GM18508 (cell line): Measurements from ENCODE around the gene SCARB1.

Experiments used
- ATAC-seq: cut with Tn5 transposase; IDR thresholded peaks from one replicate; pipeline ENCODE4 v1.9.1; 2021; ENCODE audit warnings: moderate number of reproducible peaks; ENCODE audit not compliant: insufficient read depth, unreplicated experiment

The SCARB1 gene

DNA sequence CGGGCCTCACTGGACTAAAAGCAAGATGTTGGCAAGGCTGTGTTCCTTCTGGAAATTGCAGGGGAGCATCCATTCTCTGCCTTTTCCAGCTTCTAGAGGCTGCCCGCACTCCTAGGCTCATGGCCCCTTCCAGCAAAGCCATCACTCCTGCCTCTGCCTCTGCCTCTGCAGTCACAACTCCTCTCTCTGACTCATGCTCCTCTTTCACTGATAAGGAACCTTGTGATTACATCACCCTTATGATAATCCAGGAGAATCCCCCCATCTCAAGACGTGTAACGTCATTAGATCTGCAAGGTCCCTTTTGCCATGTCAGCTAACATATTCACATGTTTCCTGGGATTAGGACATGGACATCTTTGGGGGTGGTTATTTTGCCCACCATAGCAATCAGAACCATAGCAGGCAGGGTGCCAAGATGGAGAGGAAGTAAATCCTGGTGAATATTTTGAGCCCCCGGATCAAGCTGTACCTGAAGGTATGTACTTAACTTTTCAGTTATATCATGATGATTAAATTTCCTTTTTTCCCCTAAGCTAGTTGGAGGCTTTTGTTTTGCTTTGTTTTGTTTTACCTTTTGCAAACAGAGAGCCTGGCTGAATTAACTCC is 123.6 kb downstream of the SCARB1 start:
- ATAC-seq, result no peak

- no peak for ATAC-seq
These were observed 124.8 kb downstream of the SCARB1 start for GRCh38 chr12:124738636-124739467.

GRCh38 chr12:124737772-124738635 is 125.7 kb downstream of the SCARB1 start:
- no peak for ATAC-seq

DNA sequence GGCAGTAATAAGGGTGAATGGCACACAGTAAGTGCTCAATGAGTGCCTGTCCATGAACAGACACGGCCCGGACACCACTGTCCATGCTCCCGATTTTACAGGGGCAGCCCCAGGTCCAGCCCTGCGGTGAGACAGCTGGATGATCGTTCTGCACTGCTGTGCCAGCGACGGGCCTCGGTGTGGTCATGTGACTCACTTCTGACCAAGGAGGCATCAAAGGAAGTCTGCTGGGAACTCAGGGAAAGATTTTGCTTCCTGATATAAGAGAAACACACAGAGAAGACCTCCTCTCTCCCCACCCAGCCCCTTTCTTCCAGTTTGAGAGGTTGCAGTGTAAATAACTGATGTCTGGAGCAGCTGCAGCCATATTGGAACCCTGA is 126.6 kb downstream of the SCARB1 start:
- ATAC-seq, result no peak

- no peak for ATAC-seq
These were observed 127.3 kb downstream of the SCARB1 start for GRCh38 chr12:124736115-124737039.

DNA sequence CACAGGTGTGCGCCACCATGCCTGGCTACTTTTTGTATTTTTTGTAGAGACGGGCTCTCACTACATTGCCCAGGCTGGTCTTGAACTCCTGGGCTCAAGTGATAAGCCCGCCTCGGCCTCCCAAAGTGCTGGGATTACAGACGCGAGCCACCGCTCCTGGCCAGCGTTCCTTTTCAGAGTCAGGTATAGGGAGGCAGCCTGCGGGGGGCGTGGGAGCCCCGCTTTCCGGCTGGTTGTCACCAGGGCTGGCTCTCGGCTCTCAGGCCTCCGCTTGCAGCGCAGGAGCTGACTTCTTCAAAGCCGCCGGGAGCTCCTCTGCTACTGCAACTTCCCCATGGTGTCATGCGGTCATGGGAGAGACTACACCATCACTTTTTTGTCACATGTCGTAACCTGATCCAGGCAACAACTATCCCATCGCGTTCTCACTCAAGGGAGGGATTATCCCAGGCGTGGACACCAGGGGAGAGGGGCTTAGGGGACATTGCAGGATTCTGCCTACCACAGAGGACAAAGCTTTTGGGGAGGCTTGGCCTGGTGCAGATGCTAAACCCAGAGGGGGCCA is 129.4 kb downstream of the SCARB1 start:
- ATAC-seq, result no peak

DNA sequence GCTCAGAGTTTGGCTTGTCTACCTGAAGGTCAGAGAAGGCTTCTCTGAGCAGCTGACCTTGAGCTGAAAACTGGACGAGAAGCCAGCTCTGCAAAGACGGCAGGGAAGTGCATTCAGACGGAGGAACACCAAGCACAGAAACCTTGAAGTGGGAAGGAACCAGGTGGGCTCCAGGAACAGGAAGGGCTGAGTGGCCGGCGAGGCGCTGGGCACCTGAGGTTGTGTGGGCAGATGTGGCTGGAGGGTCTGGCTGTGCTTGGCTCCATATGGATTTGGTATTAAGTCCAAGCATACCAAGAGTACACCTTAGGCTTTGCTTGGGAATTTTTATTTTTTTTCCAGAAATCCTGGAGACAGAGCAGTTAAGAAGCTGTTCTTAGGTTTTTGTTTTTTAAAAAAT is 130.6 kb downstream of the SCARB1 start:
- no peak for ATAC-seq

- no peak for ATAC-seq
These were observed 131.2 kb downstream of the SCARB1 start for GRCh38 chr12:124732275-124733075.

DNA sequence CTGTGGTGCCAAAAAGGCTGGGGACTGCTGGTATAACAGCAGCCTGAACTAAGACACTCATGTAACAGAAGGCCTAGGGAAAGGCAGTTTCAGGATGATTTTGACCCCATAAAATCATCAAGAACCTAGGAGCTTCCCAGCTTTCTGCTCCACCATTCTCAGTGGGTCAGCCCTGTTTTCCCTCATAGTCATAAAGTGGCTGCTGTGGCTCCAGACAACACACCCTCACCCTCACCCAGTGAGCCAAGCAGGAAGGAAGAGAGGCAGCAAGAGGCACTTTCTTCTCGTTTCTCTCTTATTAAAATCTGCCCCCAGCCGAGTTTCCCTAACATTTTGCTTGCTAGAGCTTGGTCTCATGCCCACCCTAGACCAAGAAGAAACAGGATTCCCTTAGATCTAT is 131.8 kb downstream of the SCARB1 start:
- ATAC-seq, result no peak

GRCh38 chr12:124730455-124730932 is 133.2 kb downstream of the SCARB1 start:
- no peak for ATAC-seq

DNA sequence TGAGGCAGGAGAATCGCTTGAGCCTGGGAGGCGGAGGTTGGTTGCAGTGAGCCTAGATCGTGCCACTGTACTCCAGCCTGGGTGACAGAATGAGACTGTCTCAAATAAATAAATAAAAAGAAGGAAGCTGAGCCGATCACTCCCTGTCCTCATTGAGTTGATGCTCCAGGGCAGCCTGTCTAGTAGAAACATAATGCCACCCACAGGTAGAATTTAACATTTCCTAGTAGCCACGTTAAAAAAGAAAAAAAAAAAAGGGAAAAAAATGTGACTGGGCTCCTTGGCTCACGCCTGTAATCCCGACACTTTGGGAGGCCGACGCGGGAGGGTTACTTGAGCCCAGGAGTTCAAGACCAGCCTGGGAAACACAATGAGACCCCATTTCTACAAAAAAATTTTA is 135.7 kb downstream of the SCARB1 start:
- no peak for ATAC-seq

DNA sequence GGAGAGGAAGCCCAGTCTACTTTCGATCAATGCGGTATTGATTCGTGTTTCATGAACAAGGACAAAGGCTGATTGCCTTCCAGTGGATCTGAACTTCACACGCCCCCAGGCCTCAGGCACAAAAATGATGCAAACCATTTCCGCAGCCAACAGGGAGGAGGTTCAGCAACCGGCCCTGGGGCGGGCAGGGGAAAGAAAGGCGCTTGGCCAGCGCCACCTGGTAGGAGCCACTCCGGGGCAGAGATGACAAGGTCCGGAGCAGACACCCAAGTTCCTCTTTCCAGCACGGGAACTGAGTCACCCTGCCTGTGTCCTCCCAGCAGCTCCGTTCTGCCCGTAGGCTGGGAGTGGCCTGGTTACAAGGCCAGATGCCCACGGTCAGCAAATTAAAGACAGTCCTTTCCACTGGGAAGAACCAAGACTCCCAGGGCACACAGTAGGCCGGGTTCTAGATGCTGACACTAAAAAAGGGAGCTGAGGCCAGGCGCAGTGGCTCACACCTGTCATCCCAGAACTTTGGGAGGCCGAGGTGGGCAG is 136.3 kb downstream of the SCARB1 start:
- ATAC-seq, result no peak
